H1 (cell line): ENCODE measurements around the gene TMEM131L. TPM values are rescaled to one million over a fixed set of nuclear protein-coding genes. Genes with fewer than 3 reads are reported as not detected.

Source experiments
- BACH1 ChIP-seq: IDR thresholded peaks from 2 replicates; pipeline ENCODE4 v1.6.1; 2012; ENCODE audit warnings: low read length, improper control_type of control experiment
- CBX5 ChIP-seq: fragments of 300-800, 300-1000 bp; sonication (generic); IDR thresholded peaks from 2 replicates; pipeline ENCODE4 v1.7.1; 2016; ENCODE audit warnings: antibody characterized with exemption, low read length, low read depth
- CHD2 ChIP-seq: IDR thresholded peaks from 2 replicates; pipeline ENCODE4 v1.6.1; 2012; ENCODE audit warnings: low read length, improper control_type of control experiment
- KDM1A ChIP-seq: fragments of 200-600, 300-600 bp; sonication (generic); IDR thresholded peaks from 2 replicates; pipeline ENCODE4 v1.7.1; 2016; ENCODE audit warnings: mild to moderate bottlenecking, low read length, borderline replicate concordance
- PHF8 ChIP-seq: fragments of 200-600 bp; sonication (generic); conservative IDR thresholded peaks from 2 replicates; pipeline ENCODE4 v1.7.1; 2012; ENCODE audit warnings: low read depth, mild to moderate bottlenecking, inconsistent platforms, low read length, moderate library complexity
- TCF12 ChIP-seq: IDR thresholded peaks from 2 replicates; pipeline ENCODE4 v1.6.1; 2011; ENCODE audit warnings: low read depth, mild to moderate bottlenecking, low read length
- polyA plus RNA-seq, 7 experiments: library from polyadenylated mRNA; depleted of rRNA in 3 of 7; stranded (reverse) in 5 of 7; unstranded in 2 of 7; fragments of >200 nt in 5 of 7; fragments of 200-250 nt in 2 of 7; gene quantifications; 1 replicate in 5 of 7; 2 replicates in 1 of 7; 4 replicates in 1 of 7; pipeline versions ENCODE4 v1.2.1 to v1.2.3, GENCODE V29; 2011 to 2013; ENCODE audit warnings: missing spikeins in 2 of 7, mixed read lengths in 2 of 7
- total RNA-seq: library from RNA; stranded (reverse); fragmentation: NEBNext Ultra II Directional; extraction: Animal tissue kit (Norgen Biotek cat#: 25700); gene quantifications from 2 replicates; pipeline ENCODE4 v1.2.1, GENCODE V29; 2021
- TF ChIP-seq, protein P1 (sequence below): fragments of 300-600 bp; sonication (generic); IDR thresholded peaks from 2 replicates; pipeline ENCODE4 v1.7.1; 2012; ENCODE audit warnings: low read length, moderate library complexity, mild to moderate bottlenecking, inconsistent platforms; ENCODE audit not compliant: insufficient replicate concordance

The TMEM131L gene
- total and polyA plus RNA-seq, 2 of the 8 experiments (the other 6 are each of a cell fraction or from before 2014, with no cell fraction given): 14.3 to 26.1 TPM

DNA sequence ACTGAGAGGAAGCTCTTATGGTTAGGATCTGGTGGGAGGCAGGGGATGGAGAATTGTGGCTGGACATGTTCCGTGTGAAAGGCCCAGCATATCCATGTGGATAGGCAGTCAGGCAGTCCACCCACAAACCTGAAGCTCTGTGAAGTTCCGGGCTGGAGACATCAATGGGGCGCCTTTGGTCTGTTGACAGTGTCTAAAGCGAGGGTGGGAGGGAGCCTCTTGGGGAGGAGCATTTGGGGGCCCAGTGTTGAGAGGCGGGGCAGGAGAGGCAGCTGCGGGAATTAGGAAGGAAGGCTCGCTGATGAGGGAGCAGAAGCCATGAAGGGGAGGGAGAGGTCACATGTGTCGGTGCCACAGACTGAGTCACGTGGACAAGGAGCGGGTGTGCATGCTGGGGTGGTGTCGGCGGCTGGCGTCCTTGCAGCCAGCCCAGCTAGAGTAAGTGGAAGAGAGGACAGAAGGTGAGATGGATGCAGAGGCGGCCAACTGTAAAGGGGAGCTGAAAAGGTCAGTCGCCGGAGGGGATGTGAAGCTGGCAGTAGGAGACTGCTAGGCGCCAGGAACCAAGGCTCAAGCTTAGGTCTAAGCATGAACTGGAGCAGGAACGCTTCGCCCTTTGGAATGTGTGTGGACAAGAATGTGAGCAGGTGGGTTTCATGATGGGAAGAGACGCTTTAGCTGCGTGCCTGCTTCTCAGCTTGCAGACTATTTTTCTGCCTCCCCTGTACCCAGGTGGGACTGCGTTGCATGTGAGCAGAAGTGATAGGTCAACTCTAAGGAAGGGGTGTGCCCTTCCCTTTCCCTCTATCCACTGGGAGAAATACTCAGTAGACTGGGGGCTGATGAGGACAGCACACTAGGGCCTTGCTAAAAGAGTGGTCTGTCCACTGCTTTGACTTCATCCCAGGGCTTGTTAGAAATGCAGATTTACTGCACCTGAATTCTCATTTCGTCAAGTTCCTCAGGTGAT, 174.0 kb downstream of the TMEM131L start (continued):
- TF ChIP-seq, protein P1, sequence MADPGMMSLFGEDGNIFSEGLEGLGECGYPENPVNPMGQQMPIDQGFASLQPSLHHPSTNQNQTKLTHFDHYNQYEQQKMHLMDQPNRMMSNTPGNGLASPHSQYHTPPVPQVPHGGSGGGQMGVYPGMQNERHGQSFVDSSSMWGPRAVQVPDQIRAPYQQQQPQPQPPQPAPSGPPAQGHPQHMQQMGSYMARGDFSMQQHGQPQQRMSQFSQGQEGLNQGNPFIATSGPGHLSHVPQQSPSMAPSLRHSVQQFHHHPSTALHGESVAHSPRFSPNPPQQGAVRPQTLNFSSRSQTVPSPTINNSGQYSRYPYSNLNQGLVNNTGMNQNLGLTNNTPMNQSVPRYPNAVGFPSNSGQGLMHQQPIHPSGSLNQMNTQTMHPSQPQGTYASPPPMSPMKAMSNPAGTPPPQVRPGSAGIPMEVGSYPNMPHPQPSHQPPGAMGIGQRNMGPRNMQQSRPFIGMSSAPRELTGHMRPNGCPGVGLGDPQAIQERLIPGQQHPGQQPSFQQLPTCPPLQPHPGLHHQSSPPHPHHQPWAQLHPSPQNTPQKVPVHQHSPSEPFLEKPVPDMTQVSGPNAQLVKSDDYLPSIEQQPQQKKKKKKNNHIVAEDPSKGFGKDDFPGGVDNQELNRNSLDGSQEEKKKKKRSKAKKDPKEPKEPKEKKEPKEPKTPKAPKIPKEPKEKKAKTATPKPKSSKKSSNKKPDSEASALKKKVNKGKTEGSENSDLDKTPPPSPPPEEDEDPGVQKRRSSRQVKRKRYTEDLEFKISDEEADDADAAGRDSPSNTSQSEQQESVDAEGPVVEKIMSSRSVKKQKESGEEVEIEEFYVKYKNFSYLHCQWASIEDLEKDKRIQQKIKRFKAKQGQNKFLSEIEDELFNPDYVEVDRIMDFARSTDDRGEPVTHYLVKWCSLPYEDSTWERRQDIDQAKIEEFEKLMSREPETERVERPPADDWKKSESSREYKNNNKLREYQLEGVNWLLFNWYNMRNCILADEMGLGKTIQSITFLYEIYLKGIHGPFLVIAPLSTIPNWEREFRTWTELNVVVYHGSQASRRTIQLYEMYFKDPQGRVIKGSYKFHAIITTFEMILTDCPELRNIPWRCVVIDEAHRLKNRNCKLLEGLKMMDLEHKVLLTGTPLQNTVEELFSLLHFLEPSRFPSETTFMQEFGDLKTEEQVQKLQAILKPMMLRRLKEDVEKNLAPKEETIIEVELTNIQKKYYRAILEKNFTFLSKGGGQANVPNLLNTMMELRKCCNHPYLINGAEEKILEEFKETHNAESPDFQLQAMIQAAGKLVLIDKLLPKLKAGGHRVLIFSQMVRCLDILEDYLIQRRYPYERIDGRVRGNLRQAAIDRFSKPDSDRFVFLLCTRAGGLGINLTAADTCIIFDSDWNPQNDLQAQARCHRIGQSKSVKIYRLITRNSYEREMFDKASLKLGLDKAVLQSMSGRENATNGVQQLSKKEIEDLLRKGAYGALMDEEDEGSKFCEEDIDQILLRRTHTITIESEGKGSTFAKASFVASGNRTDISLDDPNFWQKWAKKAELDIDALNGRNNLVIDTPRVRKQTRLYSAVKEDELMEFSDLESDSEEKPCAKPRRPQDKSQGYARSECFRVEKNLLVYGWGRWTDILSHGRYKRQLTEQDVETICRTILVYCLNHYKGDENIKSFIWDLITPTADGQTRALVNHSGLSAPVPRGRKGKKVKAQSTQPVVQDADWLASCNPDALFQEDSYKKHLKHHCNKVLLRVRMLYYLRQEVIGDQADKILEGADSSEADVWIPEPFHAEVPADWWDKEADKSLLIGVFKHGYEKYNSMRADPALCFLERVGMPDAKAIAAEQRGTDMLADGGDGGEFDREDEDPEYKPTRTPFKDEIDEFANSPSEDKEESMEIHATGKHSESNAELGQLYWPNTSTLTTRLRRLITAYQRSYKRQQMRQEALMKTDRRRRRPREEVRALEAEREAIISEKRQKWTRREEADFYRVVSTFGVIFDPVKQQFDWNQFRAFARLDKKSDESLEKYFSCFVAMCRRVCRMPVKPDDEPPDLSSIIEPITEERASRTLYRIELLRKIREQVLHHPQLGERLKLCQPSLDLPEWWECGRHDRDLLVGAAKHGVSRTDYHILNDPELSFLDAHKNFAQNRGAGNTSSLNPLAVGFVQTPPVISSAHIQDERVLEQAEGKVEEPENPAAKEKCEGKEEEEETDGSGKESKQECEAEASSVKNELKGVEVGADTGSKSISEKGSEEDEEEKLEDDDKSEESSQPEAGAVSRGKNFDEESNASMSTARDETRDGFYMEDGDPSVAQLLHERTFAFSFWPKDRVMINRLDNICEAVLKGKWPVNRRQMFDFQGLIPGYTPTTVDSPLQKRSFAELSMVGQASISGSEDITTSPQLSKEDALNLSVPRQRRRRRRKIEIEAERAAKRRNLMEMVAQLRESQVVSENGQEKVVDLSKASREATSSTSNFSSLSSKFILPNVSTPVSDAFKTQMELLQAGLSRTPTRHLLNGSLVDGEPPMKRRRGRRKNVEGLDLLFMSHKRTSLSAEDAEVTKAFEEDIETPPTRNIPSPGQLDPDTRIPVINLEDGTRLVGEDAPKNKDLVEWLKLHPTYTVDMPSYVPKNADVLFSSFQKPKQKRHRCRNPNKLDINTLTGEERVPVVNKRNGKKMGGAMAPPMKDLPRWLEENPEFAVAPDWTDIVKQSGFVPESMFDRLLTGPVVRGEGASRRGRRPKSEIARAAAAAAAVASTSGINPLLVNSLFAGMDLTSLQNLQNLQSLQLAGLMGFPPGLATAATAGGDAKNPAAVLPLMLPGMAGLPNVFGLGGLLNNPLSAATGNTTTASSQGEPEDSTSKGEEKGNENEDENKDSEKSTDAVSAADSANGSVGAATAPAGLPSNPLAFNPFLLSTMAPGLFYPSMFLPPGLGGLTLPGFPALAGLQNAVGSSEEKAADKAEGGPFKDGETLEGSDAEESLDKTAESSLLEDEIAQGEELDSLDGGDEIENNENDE: no peak
- no peak for TF ChIP-seq CBX5
- no peak for TF ChIP-seq CHD2
- no peak for TF ChIP-seq KDM1A
- no peak for TF ChIP-seq PHF8
- TF ChIP-seq TCF12: no peak
- no peak for TF ChIP-seq BACH1
